HAP-1 (cell line): ENCODE measurements around the gene FTO.

Source experiments
- DNase-seq, 2 experiments: peaks; one replicate each; pipeline ENCODE4 v3.0.0-alpha.2; 2016 to 2020; ENCODE audit warnings: low spot score in 2 of 2
- H3K27me3 ChIP-seq: fragments of 250-450 bp; sonication (Bioruptor Pico); 2 replicates; pipeline ENCODE4 v1.5.1; 2020; ENCODE audit warnings: low read depth, mild to moderate bottlenecking, moderate library complexity
- H3K36me3 ChIP-seq: fragments of 250-450 bp; sonication (Bioruptor Pico); replicated peaks from 2 replicates; pipeline ENCODE4 v1.5.1; 2020; ENCODE audit warnings: mild to moderate bottlenecking
- H3K4me1 ChIP-seq: fragments of 250-450 bp; sonication (Bioruptor Pico); 2 replicates; pipeline ENCODE4 v1.5.1; 2020; ENCODE audit warnings: mild to moderate bottlenecking
- H3K4me3 ChIP-seq: fragments of 250-450 bp; sonication (Bioruptor Pico); 2 replicates; pipeline ENCODE4 v1.5.1; 2020; ENCODE audit warnings: mild to moderate bottlenecking, moderate library complexity
- H3K9me3 ChIP-seq: fragments of 250-450 bp; sonication (Bioruptor Pico); 2 replicates; pipeline ENCODE4 v1.5.1; 2020; ENCODE audit warnings: mild to moderate bottlenecking, moderate library complexity
- in situ Hi-C: fragments of 300-500 bp; cut with MboI; formaldehyde crosslinking; loops from 3 replicates; pipeline ENCODE4 v1.14.3; 2020; ENCODE audit warnings: low sequenced_read_pairs, inconsistent platforms, mixed read lengths

FTO gene

DNA sequence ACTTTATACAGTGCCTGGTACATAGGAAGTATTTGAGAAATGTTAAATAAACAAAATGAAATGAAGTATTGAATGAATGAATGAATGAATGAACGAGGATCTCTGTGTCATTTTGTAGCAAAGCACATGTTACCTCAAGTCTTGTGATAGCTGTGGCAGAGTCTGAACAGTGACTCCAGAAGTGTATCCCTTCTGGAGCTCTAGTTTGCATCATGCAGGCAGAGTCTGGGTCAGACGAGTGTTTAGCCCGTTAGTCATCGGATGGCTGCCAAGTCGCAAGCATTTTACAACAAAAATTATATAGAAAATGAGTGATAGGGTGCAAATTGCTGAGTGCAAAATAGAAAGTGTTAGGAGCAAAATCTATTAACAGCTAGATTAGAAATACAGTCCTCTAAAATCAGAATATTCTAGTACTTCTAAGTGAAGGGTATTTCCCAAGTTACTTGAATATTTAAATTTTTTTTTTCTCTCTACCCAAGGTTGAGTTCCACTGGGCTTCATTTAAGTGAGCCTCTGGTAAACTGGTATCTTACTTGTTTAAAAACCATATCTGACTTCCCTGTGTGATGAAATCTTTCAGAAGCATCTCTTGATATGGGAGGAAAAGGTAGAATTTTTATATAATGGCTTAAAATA, 113.3 kb downstream of the FTO start:
- Histone ChIP-seq H3K36me3 (no peaks in the 10 kb centered on the region), H3K9me3 (no peaks in the 10 kb centered on the region), H3K27me3 (no peaks in the 10 kb centered on the region), H3K4me3 (no peak overlapping the region), H3K4me1 (no peaks in the 10 kb centered on the region)
- DNase-seq: no peak
- in situ Hi-C loops: no loop called here

DNA sequence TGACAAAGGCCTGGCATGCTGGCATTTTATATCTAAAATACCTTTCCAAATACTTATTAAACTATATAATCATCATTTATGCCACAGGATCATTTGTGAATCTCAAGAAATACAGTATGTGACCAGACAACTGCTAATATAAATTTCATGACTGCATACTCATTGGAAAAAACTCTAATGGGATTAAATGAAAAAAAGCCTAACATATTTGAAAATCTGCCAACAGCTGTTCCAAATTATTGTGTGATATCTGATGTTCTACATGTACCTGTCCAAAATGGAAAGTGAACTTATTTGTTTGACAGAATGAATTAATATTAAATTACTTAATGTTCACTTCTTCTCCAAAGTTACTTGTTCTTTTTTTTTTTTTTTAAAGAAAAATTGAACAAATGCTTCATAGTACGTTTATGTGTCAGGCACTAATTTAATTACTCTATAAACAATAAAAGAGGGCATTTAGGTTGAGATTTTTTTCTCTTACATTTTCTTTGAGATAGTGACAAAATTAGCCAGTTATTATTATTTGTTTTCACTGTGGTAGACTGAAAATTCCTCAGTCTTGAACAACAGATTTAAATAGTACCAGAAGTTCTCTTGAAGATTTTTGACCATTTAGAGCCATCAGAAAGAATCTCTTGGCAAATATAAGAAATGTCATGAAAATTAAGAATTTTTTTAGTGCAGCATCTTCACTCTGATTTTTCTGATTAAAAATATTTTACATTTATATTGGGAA, 114.0 kb downstream of the FTO start:
- Histone ChIP-seq H3K4me3 (no peak overlapping the region), H3K4me1 (no peaks in the 10 kb centered on the region), H3K36me3 (no peaks in the 10 kb centered on the region), H3K27me3 (no peaks in the 10 kb centered on the region), H3K9me3 (no peaks in the 10 kb centered on the region)
- in situ Hi-C loops: no loop called here
- no peak for DNase-seq

DNA sequence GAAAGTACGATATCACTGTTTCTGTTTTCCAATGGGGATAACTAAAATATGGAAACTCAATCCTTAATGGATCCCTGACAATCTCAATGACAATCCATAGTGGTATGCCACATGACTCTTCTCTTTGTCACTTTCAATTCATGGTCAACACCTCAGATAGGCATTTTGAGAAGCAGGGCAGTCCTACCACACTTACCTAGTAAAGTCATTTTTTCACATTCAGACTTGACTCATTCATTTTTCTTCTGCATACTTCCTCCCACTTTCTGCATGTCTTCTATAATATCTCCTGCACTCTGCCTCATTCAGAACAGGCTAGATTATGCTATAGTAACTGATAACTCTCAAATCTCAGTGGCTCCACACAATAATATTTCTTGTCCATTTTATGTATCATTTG, 117.5 kb downstream of the FTO start:
- no peak for DNase-seq
- H3K36me3 ChIP-seq: no peaks in the 10 kb centered on the region
- no peaks in the 10 kb centered on the region for H3K27me3 ChIP-seq
- in situ Hi-C loops: no loop called here
- H3K9me3 ChIP-seq: no peaks in the 10 kb centered on the region
- H3K4me3 ChIP-seq: no peak overlapping the region
- H3K4me1 ChIP-seq: no peaks in the 10 kb centered on the region

DNA sequence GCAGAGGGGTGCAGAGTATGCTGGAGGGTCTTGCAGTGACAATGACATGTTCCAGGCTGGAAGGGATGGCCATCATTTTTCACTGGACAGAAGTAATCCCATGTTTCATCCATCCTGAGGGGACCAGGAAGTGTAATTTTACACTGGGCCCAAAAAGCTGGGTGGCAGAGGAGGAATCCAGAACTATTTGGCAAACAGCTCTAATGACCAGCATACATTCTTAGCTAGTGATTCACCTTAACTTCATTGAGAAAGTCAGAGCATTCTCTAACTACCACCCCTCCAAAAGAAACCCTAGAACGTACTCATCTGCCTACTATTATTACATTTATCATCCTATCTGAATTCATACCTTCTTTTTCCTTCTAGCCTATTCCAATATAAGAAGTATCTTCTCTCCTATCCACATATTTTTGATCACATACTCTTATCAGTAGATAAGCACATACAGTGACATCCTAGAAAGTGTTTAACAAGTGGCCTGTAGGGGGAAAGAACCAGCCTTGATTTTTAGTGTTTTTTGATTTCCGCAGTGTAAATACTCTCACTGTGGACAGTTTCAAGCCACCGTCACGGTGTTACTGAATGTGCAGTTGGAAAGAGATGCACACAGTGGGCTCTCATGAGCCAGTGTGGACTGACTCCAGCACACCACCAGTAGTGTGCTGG, 118.1 kb downstream of the FTO start:
- no peaks in the 10 kb centered on the region for H3K36me3 ChIP-seq
- H3K4me1 ChIP-seq: peaks cover 4% of the 10 kb centered on the region
- H3K27me3 ChIP-seq: no peaks in the 10 kb centered on the region
- H3K9me3 ChIP-seq: no peaks in the 10 kb centered on the region
- no peak overlapping the region for H3K4me3 ChIP-seq
- no peak for DNase-seq
- in situ Hi-C loops: no loop called here

DNA sequence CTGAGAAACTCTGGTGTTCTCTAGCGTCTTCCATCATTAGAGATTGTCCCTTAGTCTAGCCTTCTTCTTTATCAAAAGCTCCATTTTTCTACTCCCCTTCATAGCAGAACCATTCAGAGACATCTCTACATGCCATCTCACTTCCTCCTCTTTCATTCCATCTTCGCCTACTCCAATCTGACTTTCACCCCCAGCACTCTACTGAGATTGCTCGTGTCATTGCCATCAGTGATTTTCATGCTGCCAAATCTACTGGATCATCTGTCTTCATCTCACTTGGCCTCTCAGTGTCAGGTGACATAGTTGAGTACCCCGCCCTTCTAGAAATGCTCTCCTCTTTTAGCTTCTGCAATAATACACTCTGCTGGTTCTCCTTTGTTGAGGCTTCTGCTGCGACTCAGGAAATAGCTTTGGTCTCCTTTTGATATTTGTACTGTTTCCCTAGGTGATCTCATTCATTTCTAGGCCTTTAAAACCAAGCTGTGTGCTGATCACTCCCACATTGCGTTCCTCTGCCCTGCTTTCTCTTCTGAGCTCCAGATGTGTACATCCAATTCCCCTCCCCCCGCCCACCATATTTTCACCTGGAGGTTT, 119.1 kb downstream of the FTO start:
- in situ Hi-C loops: no loop called here
- Histone ChIP-seq H3K4me1 (peaks cover 10% of the 10 kb centered on the region), H3K9me3 (no peaks in the 10 kb centered on the region), H3K36me3 (no peaks in the 10 kb centered on the region), H3K4me3 (no peak overlapping the region), H3K27me3 (no peaks in the 10 kb centered on the region)
- no peak for DNase-seq

DNA sequence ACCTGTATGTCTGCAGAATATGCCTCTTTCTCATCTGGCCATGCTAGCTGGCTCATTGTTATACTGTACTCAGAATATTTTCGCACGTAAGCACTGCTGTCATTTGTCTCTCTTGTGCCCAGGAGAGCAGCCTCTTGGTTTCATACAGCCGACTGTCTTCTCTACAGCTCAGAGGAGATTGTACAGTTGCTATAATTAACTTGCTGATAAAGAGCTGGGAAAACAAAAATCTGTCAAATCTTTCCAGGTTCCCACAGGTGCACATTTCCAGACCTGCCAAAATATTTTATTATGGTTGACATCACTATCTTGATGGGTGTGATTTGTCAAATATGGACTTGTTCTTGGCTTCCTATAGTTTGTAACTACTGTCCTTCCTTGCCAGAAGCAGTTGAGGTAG, 122.7 kb downstream of the FTO start:
- in situ Hi-C loops: no loop called here
- no peaks in the 10 kb centered on the region; the same call in 1 of the 2 replicates for H3K36me3 ChIP-seq
- no peak overlapping the region for H3K4me3 ChIP-seq
- peaks cover 10% of the 10 kb centered on the region; the same call in 1 of the 2 replicates for H3K9me3 ChIP-seq
- peaks cover 13% of the 10 kb centered on the region for H3K4me1 ChIP-seq
- no peaks in the 10 kb centered on the region for H3K27me3 ChIP-seq
- DNase-seq: no peak

DNA sequence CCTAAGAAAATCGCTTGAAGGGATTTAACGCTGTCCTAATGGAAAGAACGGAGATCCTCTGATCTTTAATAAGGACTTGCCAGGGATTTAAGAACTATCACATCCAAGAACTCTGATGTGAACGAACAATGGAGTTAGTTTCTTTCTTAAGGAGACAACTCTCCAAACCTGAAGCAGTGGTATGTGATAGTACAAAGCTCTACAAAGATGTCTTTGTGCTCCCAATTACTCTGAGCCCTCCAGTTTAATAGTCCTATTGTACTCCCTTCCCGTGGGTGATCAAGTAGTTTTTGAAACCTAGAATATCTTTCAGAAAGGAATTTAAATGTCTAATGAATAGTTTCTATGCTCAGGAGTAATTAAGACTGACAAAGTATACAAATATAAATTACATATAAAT, 123.8 kb downstream of the FTO start:
- no peaks in the 10 kb centered on the region for H3K27me3 ChIP-seq
- peak; percentile 51 to 99 for DNase-seq
- no peaks in the 10 kb centered on the region; the same call in 1 of the 2 replicates for H3K36me3 ChIP-seq
- H3K9me3 ChIP-seq: peaks cover 10% of the 10 kb centered on the region; the same call in 1 of the 2 replicates
- no peak overlapping the region for H3K4me3 ChIP-seq
- in situ Hi-C loops: no loop called here
- H3K4me1 ChIP-seq: peaks cover 13% of the 10 kb centered on the region

DNA sequence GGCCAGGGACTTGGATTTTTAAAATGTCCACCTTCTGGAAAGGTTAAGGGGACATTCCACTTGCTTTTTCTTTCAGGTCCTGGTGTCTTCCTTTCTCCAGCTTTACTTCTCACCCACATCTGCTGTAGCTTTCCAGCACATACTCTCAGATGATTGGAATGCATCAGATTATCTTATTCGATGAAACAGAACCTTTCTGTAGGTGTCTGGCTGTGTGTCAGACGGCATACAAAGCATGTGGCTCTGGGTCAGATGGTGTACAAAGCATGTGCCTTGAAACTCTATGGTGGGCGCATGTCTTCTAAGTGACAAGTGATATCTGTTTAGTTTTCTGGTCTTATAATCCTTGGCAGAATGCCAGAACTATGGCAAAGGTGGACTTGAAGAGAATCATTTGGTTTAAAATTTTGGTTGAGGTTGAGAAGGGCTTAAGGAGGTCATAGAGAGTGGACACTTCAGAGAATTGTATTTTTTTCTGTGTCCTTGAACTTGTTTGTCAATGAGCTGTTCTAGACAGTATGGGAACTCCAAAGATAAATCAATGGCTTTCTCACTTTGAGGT, 125.3 kb downstream of the FTO start:
- DNase-seq: no peak

DNA sequence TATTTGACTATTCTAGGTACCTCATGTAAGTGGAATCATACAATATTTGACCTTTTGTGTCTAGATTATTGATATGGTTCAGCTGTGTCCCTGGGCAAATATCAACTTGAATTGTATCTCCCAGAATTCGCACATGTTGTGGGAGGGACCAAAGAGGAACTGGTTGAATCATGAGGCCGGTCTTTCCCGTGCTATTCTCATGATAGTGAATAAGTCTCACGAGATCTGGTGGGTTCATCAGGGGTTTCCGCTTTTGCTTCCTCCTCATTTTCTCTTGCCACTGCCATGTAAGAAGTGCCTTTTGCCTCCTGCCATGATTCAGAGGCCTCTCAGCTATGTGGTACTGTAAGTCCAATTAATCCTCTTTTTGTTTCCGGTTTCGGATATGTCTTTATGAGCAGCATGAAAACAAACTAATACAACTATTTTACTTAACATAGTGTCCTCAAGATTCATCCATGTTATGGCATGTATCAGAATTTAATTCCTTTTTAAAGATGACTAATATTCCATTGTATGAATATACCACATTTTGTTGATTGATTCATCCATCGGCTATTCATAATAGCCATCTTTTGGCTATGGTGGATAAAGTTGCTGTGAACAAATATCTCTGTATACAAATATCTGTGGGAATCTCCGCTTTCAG, 129.1 kb downstream of the FTO start:
- Histone ChIP-seq H3K9me3 (peaks cover 10% of the 10 kb centered on the region; the same call in 1 of the 2 replicates), H3K36me3 (no peaks in the 10 kb centered on the region; the same call in 1 of the 2 replicates), H3K4me3 (no peak overlapping the region), H3K4me1 (peaks cover 3% of the 10 kb centered on the region; the same call in 1 of the 2 replicates), H3K27me3 (no peaks in the 10 kb centered on the region)
- no peak for DNase-seq
- in situ Hi-C loops: no loop called here

More for the DNA sequence above, 125.3 kb downstream of the FTO start:
- Histone ChIP-seq H3K4me3 (no peak overlapping the region), H3K36me3 (no peaks in the 10 kb centered on the region; the same call in 1 of the 2 replicates), H3K27me3 (no peaks in the 10 kb centered on the region), H3K4me1 (peaks cover 13% of the 10 kb centered on the region), H3K9me3 (peaks cover 10% of the 10 kb centered on the region; the same call in 1 of the 2 replicates)
- in situ Hi-C loops: no loop called here

DNA sequence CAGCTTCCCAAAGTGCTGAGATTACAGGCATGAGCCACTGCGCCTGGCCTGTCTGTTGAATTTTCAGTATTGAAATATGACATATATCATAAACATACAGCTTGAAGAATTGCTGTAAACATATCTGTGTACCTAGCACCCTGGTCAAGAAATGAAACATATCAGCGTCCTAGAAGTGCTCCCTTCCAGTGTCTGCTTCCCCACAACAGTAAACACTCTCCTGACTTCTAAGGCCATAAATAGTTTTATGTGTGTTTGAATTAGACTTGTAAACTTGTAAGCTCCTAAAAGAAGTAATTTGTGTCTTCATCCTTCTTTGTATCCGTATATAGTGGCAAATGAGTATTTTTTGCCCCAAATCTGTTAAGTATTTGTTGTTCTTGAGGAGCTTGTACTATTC, 132.2 kb downstream of the FTO start:
- Histone ChIP-seq H3K4me1 (no peaks in the 10 kb centered on the region), H3K36me3 (no peaks in the 10 kb centered on the region), H3K9me3 (no peaks in the 10 kb centered on the region), H3K27me3 (no peaks in the 10 kb centered on the region), H3K4me3 (no peak overlapping the region)
- DNase-seq: no peak
- in situ Hi-C loops: no loop called here

DNA sequence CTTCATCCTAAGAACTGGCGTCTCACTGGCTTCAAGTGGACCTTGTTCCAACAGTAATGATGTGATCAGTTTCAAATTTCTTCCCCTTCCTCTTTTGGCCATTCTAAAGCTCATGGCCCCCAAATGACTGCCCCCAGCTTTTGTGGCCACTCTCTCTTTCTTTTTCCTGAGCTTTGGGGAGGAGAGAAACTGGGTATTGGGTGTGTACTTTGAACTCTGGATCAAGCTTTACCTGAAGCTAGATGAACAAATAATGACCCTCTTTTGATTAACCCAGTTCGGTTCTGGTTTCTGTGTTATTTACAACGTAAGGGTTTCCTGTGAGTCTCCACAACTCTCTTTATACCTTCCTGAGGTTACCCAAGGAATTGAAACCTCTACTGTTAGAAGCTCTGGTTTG, 132.7 kb downstream of the FTO start:
- Histone ChIP-seq H3K9me3 (no peaks in the 10 kb centered on the region), H3K4me3 (no peak overlapping the region), H3K36me3 (no peaks in the 10 kb centered on the region), H3K4me1 (no peaks in the 10 kb centered on the region), H3K27me3 (no peaks in the 10 kb centered on the region)
- in situ Hi-C loops: no loop called here
- no peak for DNase-seq

DNA sequence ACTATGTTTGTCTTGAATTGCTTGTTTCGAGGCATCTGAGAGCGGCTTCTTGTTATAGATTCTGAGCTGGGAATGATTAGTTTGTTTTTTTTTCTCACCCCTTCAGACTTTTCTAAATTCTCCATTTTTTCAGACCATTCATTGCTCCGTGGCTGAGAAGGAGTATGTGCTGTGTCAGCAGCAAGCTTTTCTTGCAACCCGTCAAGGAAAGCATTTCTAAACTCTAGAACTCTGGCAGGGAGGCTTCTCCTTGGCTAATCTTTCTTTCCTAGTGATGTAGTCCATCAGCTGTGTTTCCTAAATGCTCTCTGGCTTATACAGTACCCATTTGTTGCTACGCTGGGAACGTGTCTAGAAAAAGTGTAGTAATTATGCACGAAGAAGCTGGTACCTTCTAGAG, 133.5 kb downstream of the FTO start:
- Histone ChIP-seq H3K9me3 (no peaks in the 10 kb centered on the region), H3K27me3 (no peaks in the 10 kb centered on the region), H3K36me3 (no peaks in the 10 kb centered on the region), H3K4me3 (no peak overlapping the region), H3K4me1 (no peaks in the 10 kb centered on the region)
- no peak for DNase-seq
- in situ Hi-C loops: no loop called here

DNA sequence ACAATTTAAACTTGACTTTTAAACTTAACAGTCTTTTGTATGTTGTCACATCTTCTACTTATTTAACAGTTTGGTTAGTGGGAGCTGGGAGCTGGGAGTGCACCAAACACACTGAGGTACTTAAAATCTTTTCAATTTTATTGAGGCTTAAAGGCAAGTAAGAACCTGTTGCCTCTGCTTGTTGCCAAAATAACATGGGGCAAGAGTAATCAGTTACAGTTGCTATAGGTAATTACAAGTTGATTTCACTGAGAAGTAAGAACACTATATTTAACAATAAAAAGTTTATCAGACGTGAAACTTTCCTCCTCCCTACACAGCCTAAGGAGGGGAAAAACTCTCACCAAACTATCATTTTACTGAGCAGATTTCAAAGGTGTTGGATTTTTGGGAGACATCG, 135.2 kb downstream of the FTO start:
- Histone ChIP-seq H3K4me1 (no peaks in the 10 kb centered on the region), H3K36me3 (no peaks in the 10 kb centered on the region), H3K27me3 (no peaks in the 10 kb centered on the region), H3K4me3 (no peak overlapping the region), H3K9me3 (no peaks in the 10 kb centered on the region)
- in situ Hi-C loops: no loop called here
- peak in 1 of 2 experiments; percentile 12 for DNase-seq
